HG02885 (cell line): Measurements from ENCODE around the gene STH.

Experiments used
- ATAC-seq: cut with Tn5 transposase; IDR thresholded peaks from one replicate; pipeline ENCODE4 v1.9.1; 2021; ENCODE audit warnings: mild to moderate bottlenecking; ENCODE audit not compliant: unreplicated experiment, poor library complexity

STH gene

GRCh38 chr17:45966606-45967280 is 32.3 kb upstream of the STH start:
- ATAC-seq, result no peak

- no peak for ATAC-seq
Observed at GRCh38 chr17:45967378-45967777, 31.7 kb upstream of the STH start.

- ATAC-seq, result no peak
Observed at GRCh38 chr17:45968732-45969131, 30.3 kb upstream of the STH start.

- no peak for ATAC-seq
Observed at GRCh38 chr17:45969726-45970125, 29.3 kb upstream of the STH start.

- ATAC-seq, result no peak
Observed at GRCh38 chr17:45970659-45971058, 28.4 kb upstream of the STH start.

GRCh38 chr17:45971698-45972141 is 27.3 kb upstream of the STH start:
- no peak for ATAC-seq

GRCh38 chr17:45972531-45972930 is 26.5 kb upstream of the STH start:
- no peak for ATAC-seq

- ATAC-seq, result no peak
Observed at GRCh38 chr17:45973099-45973780, 25.8 kb upstream of the STH start.

- no peak for ATAC-seq
Observed at GRCh38 chr17:45973946-45974859, 24.8 kb upstream of the STH start.

- no peak for ATAC-seq
Observed at GRCh38 chr17:45974916-45975630, 24.0 kb upstream of the STH start.

- no peak for ATAC-seq
Observed at GRCh38 chr17:45975640-45976295, 23.3 kb upstream of the STH start.

- no peak for ATAC-seq
Observed at GRCh38 chr17:45976391-45976754, 22.7 kb upstream of the STH start.

GRCh38 chr17:45976755-45977505 is 22.1 kb upstream of the STH start:
- no peak for ATAC-seq

GRCh38 chr17:45977506-45977824 is 21.6 kb upstream of the STH start:
- ATAC-seq, result no peak

- ATAC-seq, result no peak
Observed at GRCh38 chr17:45977976-45978626, 20.9 kb upstream of the STH start.

- ATAC-seq, result no peak
Observed at GRCh38 chr17:45979137-45979536, 19.9 kb upstream of the STH start.

GRCh38 chr17:45980855-45981254 is 18.2 kb upstream of the STH start:
- ATAC-seq, result no peak

GRCh38 chr17:45981306-45981705 is 17.7 kb upstream of the STH start:
- ATAC-seq, result no peak
